SK-N-SH (cell line): Measurements from ENCODE around the gene SLC12A7. TPM values are rescaled to one million over a fixed set of nuclear protein-coding genes. Genes with fewer than 3 reads are reported as not detected.

Source experiments
- CTCF ChIA-PET: fragments of 300-600, 350-600 bp; formaldehyde crosslinking; extraction: SDS; loops from one replicate; lab custom pipeline; 2021; lab: Yijun Ruan, JAX
- POLR2A ChIA-PET: fragments of 350-600 bp; sonication (Branson Sonifier 250); formaldehyde crosslinking; extraction: SDS; loops from one replicate; lab custom pipeline; 2020; ENCODE audit warnings: antibody characterized with exemption, inconsistent platforms; lab: Yijun Ruan, JAX
- DNase-seq: peaks from one replicate; pipeline ENCODE4 v3.0.0; 2012
- H2AFZ ChIP-seq: fragments of 200-600 bp; sonication (generic); 2 replicates; pipeline ENCODE4 v1.8.1; 2016; ENCODE audit warnings: antibody characterized with exemption, mild to moderate bottlenecking, low read depth
- H3F3A ChIP-seq: fragments of 200-600 bp; sonication (generic); replicated peaks from 2 replicates; pipeline ENCODE3; 2016; ENCODE audit warnings: antibody characterized with exemption, mild to moderate bottlenecking; ENCODE audit not compliant: insufficient read depth
- H3K27ac ChIP-seq, 2 experiments: fragments of 200-500 bp in 1 of 2; fragments of 200-600 bp in 1 of 2; sonication (Bioruptor generic) in 1 of 2; sonication (generic), shearing (Covaris generic) in 1 of 2; 2 replicates each; pipeline versions ENCODE4 v1.5.1 to v1.6.1; 2014 to 2016; ENCODE audit warnings: low read depth in 2 of 2, inconsistent platforms in 1 of 2, low read length in 1 of 2, mild to moderate bottlenecking in 1 of 2, mixed read lengths in 1 of 2
- H3K27me3 ChIP-seq: fragments of 200-600 bp; sonication (generic), shearing (Covaris generic); 2 replicates; pipeline ENCODE4 v1.6.1; 2016; ENCODE audit warnings: mixed run types; ENCODE audit not compliant: insufficient read depth
- H3K36me3 ChIP-seq, 2 experiments: fragments of 200-500 bp in 1 of 2; fragments of 200-600 bp in 1 of 2; sonication (Bioruptor generic) in 1 of 2; sonication (generic) in 1 of 2; replicated peaks in 1 of 2; 2 replicates each; pipeline versions ENCODE3 to v1.5.1; 2014 to 2016; ENCODE audit warnings: low read length in 1 of 2, mild to moderate bottlenecking in 1 of 2; ENCODE audit not compliant: insufficient read depth in 2 of 2, control insufficient read depth in 1 of 2
- H3K4me1 ChIP-seq, 2 experiments: fragments of 200-500 bp in 1 of 2; fragments of 200-600 bp in 1 of 2; sonication (Bioruptor generic) in 1 of 2; sonication (generic), shearing (Covaris generic) in 1 of 2; 2 replicates each; pipeline versions ENCODE4 v1.5.1 to v1.6.1; 2014 to 2016; ENCODE audit warnings: low read depth in 1 of 2, low read length in 1 of 2, mixed run types in 1 of 2; ENCODE audit not compliant: insufficient read depth in 2 of 2, control insufficient read depth in 1 of 2
- H3K4me2 ChIP-seq: fragments of 200-600 bp; sonication (generic), shearing (Covaris generic); 2 replicates; pipeline ENCODE4 v1.6.1; 2017; ENCODE audit warnings: mixed run types
- H3K4me3 ChIP-seq, 2 experiments: fragments of 200-500 bp in 1 of 2; fragments of 200-600 bp in 1 of 2; sonication (Bioruptor generic) in 1 of 2; sonication (generic), shearing (Covaris generic) in 1 of 2; 2 replicates each; pipeline versions ENCODE4 v1.5.1 to v1.8.1; 2014 to 2016; ENCODE audit warnings: low read depth in 2 of 2, inconsistent platforms in 1 of 2, low read length in 1 of 2, mild to moderate bottlenecking in 1 of 2, mixed read lengths in 1 of 2, moderate library complexity in 1 of 2
- H3K79me2 ChIP-seq: fragments of 200-600 bp; sonication (generic); 2 replicates; pipeline ENCODE4 v1.8.1; 2017; ENCODE audit warnings: mild to moderate bottlenecking; ENCODE audit not compliant: insufficient read depth
- H3K9ac ChIP-seq: fragments of 200-600 bp; sonication (generic); 2 replicates; pipeline ENCODE4 v1.6.1; 2017; ENCODE audit warnings: mixed run types
- H3K9me2 ChIP-seq: fragments of 200-600 bp; sonication (generic); 2 replicates; pipeline ENCODE4 v1.6.1; 2017; ENCODE audit warnings: mixed run types
- H3K9me3 ChIP-seq: fragments of 200-600 bp; sonication (generic); 2 replicates; pipeline ENCODE4 v1.6.1; 2017; ENCODE audit warnings: mixed run types, mild to moderate bottlenecking, moderate library complexity
- H4K20me1 ChIP-seq: fragments of 200-600 bp; sonication (generic); 2 replicates; pipeline ENCODE4 v1.6.1; 2017; ENCODE audit warnings: mild to moderate bottlenecking, mixed run types; ENCODE audit not compliant: insufficient read depth
- ELF1 ChIP-seq: IDR thresholded peaks from 2 replicates; pipeline ENCODE4 v1.4.0; 2012
- EP300 ChIP-seq, 2 experiments: IDR thresholded peaks; 2 replicates each; pipeline versions ENCODE4 v1.4.0 to v1.6.1; 2012; ENCODE audit warnings: borderline replicate concordance in 1 of 2, low read depth in 1 of 2, low read length in 1 of 2
- FOXM1 ChIP-seq: IDR thresholded peaks from 2 replicates; pipeline ENCODE4 v1.4.0; 2012; ENCODE audit warnings: low read depth, mild to moderate bottlenecking
- GABPA ChIP-seq: IDR thresholded peaks from 2 replicates; pipeline ENCODE4 v1.4.0; 2012; ENCODE audit warnings: low read depth, mild to moderate bottlenecking
- GATA2 ChIP-seq: sonication (generic); formaldehyde crosslinking; IDR thresholded peaks from 2 replicates; pipeline ENCODE4 v1.5.0; 2020; ENCODE audit warnings: mild to moderate bottlenecking, missing genetic modification reagents
- RAD21 ChIP-seq: IDR thresholded peaks from 2 replicates; pipeline ENCODE4 v1.6.1; 2012; ENCODE audit warnings: mild to moderate bottlenecking, low read length
- RCOR1 ChIP-seq: fragments of 150-350 bp; IDR thresholded peaks from 2 replicates; pipeline ENCODE4 v1.6.1; 2017; ENCODE audit warnings: antibody characterized with exemption, low read length
- RFX5 ChIP-seq: IDR thresholded peaks from 2 replicates; pipeline ENCODE4 v1.6.1; 2012; ENCODE audit warnings: mild to moderate bottlenecking, improper control_type of control experiment, low read length
- RXRA ChIP-seq: IDR thresholded peaks from 2 replicates; pipeline ENCODE4 v1.4.0; 2012; ENCODE audit warnings: low read depth, mild to moderate bottlenecking, borderline replicate concordance
- SIN3A ChIP-seq: IDR thresholded peaks from 2 replicates; pipeline ENCODE4 v1.6.1; 2012; ENCODE audit warnings: low read depth, mild to moderate bottlenecking, low read length, moderate library complexity, borderline replicate concordance
- TAF1 ChIP-seq: IDR thresholded peaks from 2 replicates; pipeline ENCODE4 v1.6.1; 2012; ENCODE audit warnings: low read depth, mild to moderate bottlenecking, low read length, moderate library complexity, borderline replicate concordance
- TCF12 ChIP-seq: IDR thresholded peaks from 2 replicates; pipeline ENCODE4 v1.4.0; 2012
- TEAD4 ChIP-seq: IDR thresholded peaks from 2 replicates; pipeline ENCODE4 v1.4.0; 2012; ENCODE audit warnings: mild to moderate bottlenecking, borderline replicate concordance; ENCODE audit not compliant: insufficient read depth
- YY1 ChIP-seq: IDR thresholded peaks from 2 replicates; pipeline ENCODE4 v1.4.0; 2012; ENCODE audit warnings: low read depth, mild to moderate bottlenecking
- WGBS: methylation state at CpG from one replicate; pipeline ENCODE4 v1.1.6; 2017; ENCODE audit warnings: low lambda C conversion rate; 5-methylcytosine and 5-hydroxymethylcytosine counted together
- polyA plus RNA-seq, 3 experiments: library from polyadenylated mRNA; depleted of rRNA; stranded (reverse); fragments of >200 nt; gene quantifications; 2 replicates each; pipeline ENCODE4 v1.2.3, GENCODE V29; 2012
- TF ChIP-seq, protein P1 (sequence below): fragments of 200-600 bp; sonication (generic); IDR thresholded peaks from 2 replicates; pipeline ENCODE4 v1.6.1; 2017; ENCODE audit warnings: antibody characterized with exemption, mild to moderate bottlenecking, moderate library complexity
- TF ChIP-seq, protein P2 (sequence below): IDR thresholded peaks from 2 replicates; pipeline ENCODE4 v1.4.0; 2012; ENCODE audit warnings: low read depth, borderline replicate concordance
- TF ChIP-seq, protein P3 (sequence below): fragments of 150-350 bp; IDR thresholded peaks from 2 replicates; pipeline ENCODE4 v1.6.1; 2016; ENCODE audit warnings: mild to moderate bottlenecking, low read depth, low read length
- TF ChIP-seq, protein P4 (sequence below): IDR thresholded peaks from 2 replicates; pipeline ENCODE4 v1.4.0; 2012; ENCODE audit warnings: low read depth

SLC12A7 gene
- polyA plus RNA-seq, 1 of the 3 experiments (the other 2 are of a cell fraction): 2.6 TPM

DNA sequence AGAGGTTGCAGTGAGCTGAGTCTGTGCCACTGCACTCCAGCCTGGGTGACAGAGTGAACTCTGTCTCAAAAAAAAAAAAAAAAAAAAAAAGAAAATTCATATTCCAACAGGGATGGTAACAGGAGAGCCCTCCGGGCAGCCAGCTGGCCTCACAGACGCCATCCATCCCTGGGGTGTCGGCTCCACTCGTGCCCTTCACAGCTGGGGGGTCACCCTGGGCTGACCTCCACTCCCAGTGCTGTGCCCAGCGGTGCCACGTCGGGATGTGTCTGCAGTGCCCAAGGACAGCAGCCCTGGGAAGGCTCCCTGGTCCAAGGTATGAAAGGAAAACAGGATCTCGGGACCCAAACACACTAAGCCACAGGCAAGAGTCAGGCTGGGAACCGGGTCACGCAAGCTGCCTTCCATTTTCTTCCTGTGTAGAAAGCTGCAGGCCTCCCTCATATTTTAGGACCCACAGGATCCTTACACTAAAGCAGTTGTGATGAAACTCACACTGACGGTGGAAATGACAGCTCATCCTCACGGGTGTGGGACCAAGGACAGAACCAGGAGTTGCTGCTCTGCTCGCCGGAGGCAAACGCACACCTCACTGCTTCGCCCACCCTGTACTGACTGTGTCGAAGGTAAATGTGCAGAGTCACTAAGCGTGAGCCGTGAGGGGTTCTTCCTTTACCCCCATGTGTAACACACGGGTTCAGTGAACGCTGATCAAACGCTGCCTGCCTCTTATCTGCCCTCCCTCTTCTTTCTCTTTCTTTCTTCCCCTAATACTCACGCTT is 5.3 kb downstream of the SLC12A7 start:
- H3K79me2 ChIP-seq: no peaks in the 10 kb centered on the region
- no peaks in the 10 kb centered on the region for H3K9me2 ChIP-seq
- DNase-seq: no peak
- no peaks in the 10 kb centered on the region for H3K36me3 ChIP-seq
- peaks cover 0 to 6% of the 10 kb centered on the region in 2 experiments; a peak in 1 of 4 replicates for H3K4me1 ChIP-seq
- H3K9me3 ChIP-seq: no peaks in the 10 kb centered on the region
- ChIA-PET POLR2A (no interaction called here), CTCF (interaction anchor here (1.2 kb wide), 1 partner anchor 18 kb away, joined by 3 read pairs; no protein-coding TSS in a partner anchor)
- no peak overlapping the region for H2AFZ ChIP-seq
- 73% methylated on average over 21 of the region's 23 CpGs for WGBS
- H3K4me3 ChIP-seq: no peak overlapping the region
- H3K9ac ChIP-seq: no peak overlapping the region
- H3F3A ChIP-seq: no peaks in the 10 kb centered on the region
- no peak overlapping the region for H3K27ac ChIP-seq
- no peaks in the 10 kb centered on the region for H4K20me1 ChIP-seq
- no peak for TF ChIP-seq RFX5
- TF ChIP-seq TEAD4: no peak
- no peak for TF ChIP-seq RCOR1
- no peak overlapping the region for H3K4me2 ChIP-seq
- H3K27me3 ChIP-seq: no peaks in the 10 kb centered on the region

DNA sequence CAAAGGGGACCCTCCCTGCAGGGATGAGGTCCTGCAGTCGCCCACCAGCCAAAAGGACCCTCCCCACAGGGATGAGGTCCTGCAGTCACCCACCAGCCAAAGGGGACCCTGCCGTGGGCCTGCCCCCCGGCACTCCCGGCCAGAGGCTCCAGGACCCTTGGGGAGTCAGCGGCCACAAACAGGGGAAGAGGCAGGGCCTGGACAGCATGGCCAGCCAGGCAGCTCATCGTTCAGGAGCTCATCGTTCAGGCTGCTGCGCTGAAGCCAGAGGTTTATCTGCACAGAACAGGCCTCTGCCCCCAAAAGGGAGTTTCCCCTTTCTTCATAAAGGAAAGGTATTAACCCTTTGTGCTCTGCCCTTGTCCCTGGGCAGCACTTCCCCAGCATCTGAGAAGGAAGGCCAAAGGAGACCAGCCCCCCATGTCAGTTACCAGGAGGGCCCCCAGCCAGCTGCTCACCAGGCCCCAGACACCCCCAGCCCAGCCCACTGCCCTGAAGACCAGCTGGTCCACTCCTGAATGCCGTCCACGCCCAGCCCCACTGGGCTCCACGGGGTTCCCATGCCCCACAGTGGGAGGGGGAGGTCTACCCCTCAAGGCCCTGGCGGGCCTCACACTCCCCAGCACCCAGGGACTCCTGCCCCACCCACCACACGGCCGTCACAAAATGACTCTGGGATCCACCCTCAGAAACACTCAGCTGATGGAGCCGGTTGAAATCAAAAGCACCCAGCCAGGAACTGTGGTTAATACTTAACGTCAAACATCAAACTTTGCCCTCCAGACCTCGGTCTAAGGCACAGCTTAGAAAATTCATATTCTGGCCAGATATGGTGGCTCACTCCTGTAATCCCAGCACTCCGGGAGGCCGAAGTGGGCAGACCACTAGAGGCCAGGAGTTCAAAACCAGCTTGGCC is 6.3 kb downstream of the SLC12A7 start:
- ChIA-PET CTCF (interaction anchor here (1.2 kb wide), 1 partner anchor 19 kb away, joined by 3 read pairs; no protein-coding TSS in a partner anchor), POLR2A (no interaction called here)
- TF ChIP-seq, protein P1, sequence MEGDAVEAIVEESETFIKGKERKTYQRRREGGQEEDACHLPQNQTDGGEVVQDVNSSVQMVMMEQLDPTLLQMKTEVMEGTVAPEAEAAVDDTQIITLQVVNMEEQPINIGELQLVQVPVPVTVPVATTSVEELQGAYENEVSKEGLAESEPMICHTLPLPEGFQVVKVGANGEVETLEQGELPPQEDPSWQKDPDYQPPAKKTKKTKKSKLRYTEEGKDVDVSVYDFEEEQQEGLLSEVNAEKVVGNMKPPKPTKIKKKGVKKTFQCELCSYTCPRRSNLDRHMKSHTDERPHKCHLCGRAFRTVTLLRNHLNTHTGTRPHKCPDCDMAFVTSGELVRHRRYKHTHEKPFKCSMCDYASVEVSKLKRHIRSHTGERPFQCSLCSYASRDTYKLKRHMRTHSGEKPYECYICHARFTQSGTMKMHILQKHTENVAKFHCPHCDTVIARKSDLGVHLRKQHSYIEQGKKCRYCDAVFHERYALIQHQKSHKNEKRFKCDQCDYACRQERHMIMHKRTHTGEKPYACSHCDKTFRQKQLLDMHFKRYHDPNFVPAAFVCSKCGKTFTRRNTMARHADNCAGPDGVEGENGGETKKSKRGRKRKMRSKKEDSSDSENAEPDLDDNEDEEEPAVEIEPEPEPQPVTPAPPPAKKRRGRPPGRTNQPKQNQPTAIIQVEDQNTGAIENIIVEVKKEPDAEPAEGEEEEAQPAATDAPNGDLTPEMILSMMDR: no peak
- TF ChIP-seq, protein P2, sequence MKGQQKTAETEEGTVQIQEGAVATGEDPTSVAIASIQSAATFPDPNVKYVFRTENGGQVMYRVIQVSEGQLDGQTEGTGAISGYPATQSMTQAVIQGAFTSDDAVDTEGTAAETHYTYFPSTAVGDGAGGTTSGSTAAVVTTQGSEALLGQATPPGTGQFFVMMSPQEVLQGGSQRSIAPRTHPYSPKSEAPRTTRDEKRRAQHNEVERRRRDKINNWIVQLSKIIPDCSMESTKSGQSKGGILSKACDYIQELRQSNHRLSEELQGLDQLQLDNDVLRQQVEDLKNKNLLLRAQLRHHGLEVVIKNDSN: no peak
- TF ChIP-seq, protein P3, sequence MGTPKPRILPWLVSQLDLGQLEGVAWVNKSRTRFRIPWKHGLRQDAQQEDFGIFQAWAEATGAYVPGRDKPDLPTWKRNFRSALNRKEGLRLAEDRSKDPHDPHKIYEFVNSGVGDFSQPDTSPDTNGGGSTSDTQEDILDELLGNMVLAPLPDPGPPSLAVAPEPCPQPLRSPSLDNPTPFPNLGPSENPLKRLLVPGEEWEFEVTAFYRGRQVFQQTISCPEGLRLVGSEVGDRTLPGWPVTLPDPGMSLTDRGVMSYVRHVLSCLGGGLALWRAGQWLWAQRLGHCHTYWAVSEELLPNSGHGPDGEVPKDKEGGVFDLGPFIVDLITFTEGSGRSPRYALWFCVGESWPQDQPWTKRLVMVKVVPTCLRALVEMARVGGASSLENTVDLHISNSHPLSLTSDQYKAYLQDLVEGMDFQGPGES: no peak
- no peak for TF ChIP-seq FOXM1
- TF ChIP-seq GATA2 (CRISPR knock-in tag): no peak
- no peak for TF ChIP-seq TAF1
- TF ChIP-seq SIN3A: no peak
- TF ChIP-seq TCF12: no peak
- TF ChIP-seq ELF1: no peak
- no peak for TF ChIP-seq RAD21
- no peak for TF ChIP-seq RXRA
- TF ChIP-seq, protein P4, sequence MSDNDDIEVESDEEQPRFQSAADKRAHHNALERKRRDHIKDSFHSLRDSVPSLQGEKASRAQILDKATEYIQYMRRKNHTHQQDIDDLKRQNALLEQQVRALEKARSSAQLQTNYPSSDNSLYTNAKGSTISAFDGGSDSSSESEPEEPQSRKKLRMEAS: no peak
- no peak for TF ChIP-seq YY1
- no peak for TF ChIP-seq EP300 (IDR thresholded peaks at IDR 0.05; ENCODE audit: borderline replicate concordance in 1 of 2, low read depth in 1 of 2, low read length in 1 of 2)
- TF ChIP-seq GABPA: no peak
- no peak for TF ChIP-seq RFX5
- no peak overlapping the region for H3K27ac ChIP-seq
- DNase-seq: no peak
- H3K79me2 ChIP-seq: no peaks in the 10 kb centered on the region
- H4K20me1 ChIP-seq: no peaks in the 10 kb centered on the region
- H3K4me1 ChIP-seq: peaks cover 0 to 4% of the 10 kb centered on the region in 2 experiments; a peak in 1 of 4 replicates
- H3K9me2 ChIP-seq: no peaks in the 10 kb centered on the region
- 83% methylated on average over 10 of the region's 19 CpGs for WGBS
- no peak overlapping the region for H2AFZ ChIP-seq
- no peaks in the 10 kb centered on the region for H3K9me3 ChIP-seq
- no peaks in the 10 kb centered on the region for H3K36me3 ChIP-seq
- no peak overlapping the region for H3K9ac ChIP-seq
- H3F3A ChIP-seq: no peaks in the 10 kb centered on the region
- no peak overlapping the region for H3K4me2 ChIP-seq
- no peak overlapping the region for H3K4me3 ChIP-seq
- no peaks in the 10 kb centered on the region for H3K27me3 ChIP-seq
